ENCODE data around the gene ANKRD53. TPM values are rescaled to one million over a fixed set of nuclear protein-coding genes. Genes with fewer than 3 reads are reported as not detected.

Gene ANKRD53
- total RNA-seq, 1 donor from 2014 or later = 0.75 TPM

DNA sequence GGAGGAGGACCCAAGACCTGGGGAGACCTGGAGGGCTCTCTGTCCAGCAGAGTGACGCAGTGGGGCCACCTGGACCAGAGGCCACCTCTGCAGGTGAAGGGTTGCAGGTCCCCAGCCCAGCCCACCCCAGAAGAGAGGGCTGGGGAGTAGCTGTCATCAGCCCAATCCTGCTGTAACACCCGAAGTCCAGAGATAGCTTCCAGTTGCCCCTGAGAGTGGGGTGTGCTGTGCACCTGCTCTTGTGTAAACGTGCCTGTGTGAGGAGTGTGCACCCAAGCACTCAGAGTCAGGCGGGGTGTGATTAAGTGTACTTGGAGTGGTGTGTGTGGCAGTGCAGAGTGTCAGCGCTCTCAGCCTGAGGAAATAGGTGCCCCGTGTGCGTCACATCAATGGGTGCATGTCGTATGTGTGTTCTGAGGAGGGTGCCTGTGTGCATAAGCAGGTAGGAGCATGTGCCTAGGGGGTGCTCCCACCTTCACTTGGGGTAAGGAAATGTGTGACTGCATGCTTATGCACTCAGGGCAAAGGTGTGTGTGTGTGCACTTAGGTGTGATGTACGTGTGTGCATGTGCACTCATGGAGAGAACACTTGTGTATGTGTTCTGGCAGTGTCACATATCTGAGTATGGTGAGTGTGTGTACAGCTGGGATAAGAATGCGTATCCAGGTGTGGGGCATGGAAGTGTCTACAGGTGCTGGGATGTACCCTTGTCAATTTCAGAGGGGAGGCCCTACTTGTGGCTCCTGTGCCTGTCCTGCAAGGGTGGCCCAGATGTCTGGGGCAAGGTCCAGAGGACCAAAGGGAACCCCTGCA is 42.1 kb upstream of the ANKRD53 start:
- no peak for TF ChIP-seq CTCF (conservative IDR thresholded peaks at IDR 0.05; ENCODE audit: low read depth, low read length)
- no peak overlapping the region for H3K4me3 ChIP-seq (ENCODE audit: low read depth, low read length)
- no peak for DNase-seq (ENCODE audit: low read depth)

- no peak overlapping the region for H3K4me3 ChIP-seq (ENCODE audit: low read depth, low read length)
- no peak for DNase-seq (ENCODE audit: low read depth)
- TF ChIP-seq CTCF (conservative IDR thresholded peaks at IDR 0.05; ENCODE audit: low read depth, low read length) = no peak
Measured at GRCh38 chr2:70936979-70937811, 41.2 kb upstream of the ANKRD53 start.

GRCh38 chr2:70937866-70938585 is 40.4 kb upstream of the ANKRD53 start:
- no peak overlapping the region for H3K4me3 ChIP-seq (ENCODE audit: low read depth, low read length)
- no peak for TF ChIP-seq CTCF (conservative IDR thresholded peaks at IDR 0.05; ENCODE audit: low read depth, low read length)
- no peak for DNase-seq (ENCODE audit: low read depth)

DNA sequence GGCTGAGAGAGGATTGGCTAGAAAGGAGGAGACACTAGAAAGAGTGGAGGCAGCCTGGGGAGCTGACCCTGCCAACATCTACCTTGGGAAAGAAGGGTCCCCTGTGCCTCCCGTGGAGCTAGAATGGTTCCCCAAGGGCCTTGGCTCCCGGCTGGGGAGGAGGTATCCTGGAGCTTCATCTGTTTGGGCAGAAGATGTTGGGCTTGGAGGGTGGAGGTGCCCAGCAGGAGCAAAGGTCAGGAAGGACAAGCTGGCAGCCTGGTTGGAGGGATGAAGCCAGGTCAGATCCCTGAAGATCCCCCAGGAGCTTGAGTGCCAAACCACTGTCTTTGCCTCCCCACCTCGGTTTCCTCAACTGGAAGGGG is 39.9 kb upstream of the ANKRD53 start:
- no peak for TF ChIP-seq CTCF (conservative IDR thresholded peaks at IDR 0.05; ENCODE audit: low read depth, low read length)
- DNase-seq (ENCODE audit: low read depth) = no peak
- H3K4me3 ChIP-seq (ENCODE audit: low read depth, low read length) = no peak overlapping the region

DNA sequence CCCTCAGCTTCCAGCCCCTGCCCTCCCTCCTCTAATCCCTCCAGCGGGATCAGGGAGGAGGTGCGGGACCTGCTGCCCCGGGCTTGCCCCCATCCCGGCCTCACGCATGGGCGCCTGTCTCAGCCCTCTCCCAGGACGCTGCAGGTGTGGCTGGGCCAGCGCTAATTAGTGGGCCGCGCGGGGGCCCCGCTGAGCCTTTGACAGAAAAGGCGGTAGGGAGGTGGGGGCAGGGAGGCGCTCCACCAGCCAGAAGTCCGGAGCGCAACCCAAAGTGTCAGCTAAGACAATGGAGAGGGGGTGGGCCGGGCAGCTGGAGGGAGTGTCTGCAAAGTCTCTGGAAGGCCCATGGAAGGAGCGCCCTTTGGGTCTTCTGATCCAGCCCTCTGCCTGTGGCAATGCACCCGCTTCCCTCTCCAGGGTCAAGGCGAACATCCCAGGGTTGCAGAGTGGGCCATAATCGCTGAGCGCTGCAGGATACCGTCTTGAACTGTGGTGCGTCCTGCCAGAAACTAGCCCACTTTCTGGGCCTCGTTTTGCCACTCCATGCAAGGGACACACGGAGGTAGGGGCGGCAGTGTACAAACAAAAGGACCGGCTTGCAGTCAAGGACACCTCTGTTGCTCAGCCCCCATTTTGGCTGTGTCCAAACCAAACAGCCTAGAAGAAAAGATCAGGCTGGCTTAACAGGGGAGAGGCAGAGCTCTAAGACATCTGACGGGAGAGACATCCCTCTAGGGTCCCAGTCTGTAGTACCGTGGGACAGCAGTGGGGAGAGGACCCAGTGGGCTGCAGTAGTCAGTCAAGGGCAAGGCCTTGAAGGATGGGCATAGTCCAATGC is 39.2 kb upstream of the ANKRD53 start:
- no peak for DNase-seq (ENCODE audit: low read depth)
- TF ChIP-seq CTCF (conservative IDR thresholded peaks at IDR 0.05; ENCODE audit: low read depth, low read length) = no peak
- no peak overlapping the region for H3K4me3 ChIP-seq (ENCODE audit: low read depth, low read length)
